GM21526 (cell line): ENCODE results near the gene SNHG17.
"Not testable (repeated sequence)": the region's sequence is repeated elsewhere in the genome, so short reads cannot be mapped to it uniquely, and the experiment has no call there.

Source experiments
- ATAC-seq: cut with Tn5 transposase; IDR thresholded peaks from one replicate; pipeline ENCODE4 v1.9.1; 2021; ENCODE audit warnings: moderate library complexity; ENCODE audit not compliant: unreplicated experiment, low FRiP score

SNHG17 gene

GRCh38 chr20:38434770-38435554, at the start of gene SNHG17:
SNHG17 (minus strand) TSS chr20:38435328.
- peak; percentile 56 for ATAC-seq

DNA sequence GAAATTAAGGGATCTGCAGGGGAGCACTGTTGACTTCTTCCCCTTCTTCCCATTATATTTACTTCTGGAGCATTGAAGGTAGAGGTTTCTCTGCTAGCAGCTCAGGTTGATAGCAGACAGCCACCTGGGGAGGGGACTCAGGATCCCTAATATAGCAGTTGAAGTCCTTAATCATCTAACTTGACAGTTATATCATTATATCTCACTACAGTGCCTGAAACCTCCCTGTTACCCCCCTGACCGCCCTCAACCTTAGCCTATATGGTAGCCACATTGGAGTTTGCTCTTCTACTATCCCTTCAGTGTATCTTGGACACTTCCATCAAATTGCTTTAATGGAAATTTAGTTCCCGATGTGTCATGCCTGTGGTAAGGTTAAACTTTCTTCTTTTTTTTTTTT, 44.5 kb upstream of the SNHG17 start:
- no peak for ATAC-seq

- no peak for ATAC-seq
These were observed 42.6 kb upstream of the SNHG17 start for GRCh38 chr20:38477747-38478146.

DNA sequence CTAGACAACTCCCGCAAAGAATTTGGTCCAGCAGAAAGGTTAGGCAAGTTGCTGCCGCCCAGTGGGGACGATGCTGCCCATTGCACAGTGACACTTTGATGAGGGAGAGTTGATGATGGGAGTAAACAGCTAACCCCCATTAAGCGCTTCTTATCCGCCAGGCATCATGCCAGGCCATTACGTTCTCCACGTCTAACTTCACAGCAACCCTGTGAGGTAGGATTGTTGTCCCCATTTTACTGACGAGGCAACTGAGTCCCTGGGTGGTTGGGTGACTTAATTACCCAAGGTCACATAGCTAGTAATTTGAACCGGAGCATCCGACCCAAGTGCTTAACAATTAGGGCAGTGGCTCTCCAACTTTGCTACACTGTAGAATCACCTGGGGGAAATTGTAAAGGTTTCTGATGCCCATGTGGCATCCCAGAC, 38.3 kb upstream of the SNHG17 start:
- no peak for ATAC-seq

DNA sequence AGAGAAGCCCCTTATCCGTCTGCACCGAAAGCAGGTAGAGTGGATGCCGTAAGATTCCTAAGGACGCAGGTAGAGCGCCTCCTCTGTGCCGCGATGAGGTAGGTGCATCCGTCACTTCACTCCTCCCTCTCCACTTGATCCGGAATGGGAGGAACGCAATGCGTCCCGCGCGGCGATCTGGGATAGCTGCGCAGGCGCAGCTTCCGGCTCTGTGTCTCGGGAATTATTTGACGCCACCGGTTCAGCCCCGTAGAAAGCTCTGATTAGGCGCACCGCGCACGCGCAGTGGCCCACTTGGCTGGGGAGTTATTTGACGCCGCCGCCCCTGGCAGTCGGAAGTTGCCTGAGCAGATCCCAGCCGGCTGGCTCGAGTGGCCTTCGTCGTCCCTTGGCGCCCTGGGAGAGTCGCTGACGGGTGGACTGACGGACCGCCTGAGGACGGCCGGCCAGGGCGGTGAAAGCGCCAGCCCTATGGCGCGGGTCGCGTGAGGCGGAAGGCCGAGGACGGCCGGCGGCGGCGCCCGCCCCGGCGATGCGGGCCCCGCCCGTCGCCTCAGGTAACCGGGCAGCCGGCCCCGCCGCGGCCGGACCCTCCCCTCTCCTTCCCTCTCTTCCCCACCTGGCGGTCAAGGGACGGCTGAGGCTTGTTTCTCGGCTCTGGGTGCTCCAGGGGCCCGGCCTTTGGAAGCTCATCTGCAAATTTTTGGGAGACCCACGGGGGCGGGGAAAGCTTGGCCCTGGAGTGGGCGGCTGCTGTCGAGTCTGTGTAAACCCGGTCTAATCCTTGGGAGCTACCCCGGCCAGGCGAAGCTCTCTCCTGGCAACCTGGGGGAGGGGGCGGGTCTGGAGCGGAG, 37.6 kb upstream of the SNHG17 start, which contains the start of gene RALGAPB:
TSS of gene RALGAPB (plus strand) at position 331 of the 854 bp plus-strand sequence. CDS start 15,590 bp downstream, outside the sequence.
- peak; percentile 84 for ATAC-seq

GRCh38 chr20:38471987-38472512, 36.9 kb upstream of the SNHG17 start:
- ATAC-seq = no peak

DNA sequence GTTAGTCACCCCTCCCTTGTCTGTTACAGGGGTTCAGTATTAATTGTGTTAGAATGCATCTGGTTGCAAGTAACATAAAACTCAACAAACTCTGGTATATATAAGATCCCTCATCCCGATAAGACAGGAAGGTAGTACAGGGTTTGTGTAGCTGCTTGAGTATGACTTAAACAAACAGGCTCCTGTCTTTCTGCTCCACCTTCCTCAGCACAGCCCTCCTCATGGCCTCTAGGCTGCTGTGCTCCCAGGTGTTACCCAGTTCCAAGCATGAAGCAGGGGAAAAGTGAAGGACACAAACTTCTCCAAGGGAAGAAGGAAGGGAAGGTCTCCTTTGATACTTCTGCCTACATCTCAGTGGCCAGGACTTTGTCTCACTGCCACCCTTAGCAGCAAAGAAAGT, 36.1 kb upstream of the SNHG17 start:
- ATAC-seq = no peak

- ATAC-seq = no peak
These were observed 31.9 kb upstream of the SNHG17 start for GRCh38 chr20:38466983-38467382.

- ATAC-seq = no peak
These were observed 31.0 kb upstream of the SNHG17 start for GRCh38 chr20:38466171-38466570.

- ATAC-seq = not testable (repeated sequence)
These were observed 26.4 kb upstream of the SNHG17 start for GRCh38 chr20:38461569-38461968.

DNA sequence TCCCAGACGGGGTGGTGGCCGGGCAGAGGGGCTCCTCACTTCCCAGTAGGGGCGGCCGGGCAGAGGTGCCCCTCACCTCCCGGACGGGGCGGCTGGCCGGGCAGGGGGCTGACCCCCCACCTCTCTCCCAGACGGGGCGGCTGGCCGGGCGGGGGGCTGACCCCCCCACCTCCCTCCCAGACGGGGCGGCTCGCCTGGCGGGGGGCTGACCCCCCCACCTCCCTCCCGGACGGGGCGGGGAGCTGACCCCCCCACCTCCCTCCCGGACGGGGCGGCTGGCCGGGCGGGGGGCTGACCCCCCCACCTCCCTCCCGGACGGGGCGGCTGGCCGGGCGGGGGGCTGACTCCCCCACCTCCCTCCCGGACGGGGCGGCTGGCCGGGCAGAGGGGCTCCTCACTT, 26.0 kb upstream of the SNHG17 start:
- not testable (repeated sequence) for ATAC-seq

DNA sequence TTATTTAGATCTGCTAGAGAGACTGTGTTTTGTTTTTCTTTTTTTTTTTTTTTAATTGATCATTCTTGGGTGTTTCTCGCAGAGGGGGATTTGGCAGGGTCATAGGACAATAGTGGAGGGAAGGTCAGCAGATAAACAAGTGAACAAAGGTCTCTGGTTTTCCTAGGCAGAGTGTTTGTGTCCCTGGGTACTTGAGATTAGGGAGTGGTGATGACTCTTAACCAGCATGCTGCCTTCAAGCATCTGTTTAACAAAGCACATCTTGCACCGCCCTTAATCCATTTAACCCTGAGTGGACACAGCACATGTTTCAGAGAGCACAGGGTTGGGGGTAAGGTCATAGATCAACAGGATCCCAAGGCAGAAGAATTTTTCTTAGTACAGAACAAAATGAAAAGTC, 25.5 kb upstream of the SNHG17 start:
- not testable (repeated sequence) for ATAC-seq

DNA sequence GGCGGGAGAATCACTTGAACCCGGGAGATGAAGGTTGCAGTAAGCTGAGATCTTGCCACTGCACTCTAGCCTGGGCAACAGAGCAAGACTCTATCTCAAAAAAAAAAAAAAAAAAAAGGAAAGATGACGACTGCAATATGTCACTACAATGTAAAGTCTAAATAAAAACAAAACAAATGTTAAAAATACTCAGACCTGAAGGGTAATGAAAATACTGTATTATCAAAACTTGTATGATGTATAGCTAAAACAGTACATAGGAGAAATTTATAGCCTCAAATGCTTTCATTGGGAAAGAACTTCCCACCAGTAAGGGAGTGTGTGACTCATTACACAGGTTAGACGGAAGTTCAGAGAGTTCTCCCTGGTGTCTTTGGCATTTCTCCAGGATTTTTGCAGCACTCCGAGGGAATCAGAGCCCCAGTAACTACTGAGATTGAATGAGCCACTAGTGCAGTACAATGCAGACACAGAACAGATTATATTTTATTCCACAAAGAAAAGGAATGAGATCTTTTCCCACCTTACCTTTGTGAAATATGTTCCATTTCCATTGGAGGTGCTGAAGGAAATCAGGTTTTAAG, 25.0 kb upstream of the SNHG17 start:
- no peak for ATAC-seq

DNA sequence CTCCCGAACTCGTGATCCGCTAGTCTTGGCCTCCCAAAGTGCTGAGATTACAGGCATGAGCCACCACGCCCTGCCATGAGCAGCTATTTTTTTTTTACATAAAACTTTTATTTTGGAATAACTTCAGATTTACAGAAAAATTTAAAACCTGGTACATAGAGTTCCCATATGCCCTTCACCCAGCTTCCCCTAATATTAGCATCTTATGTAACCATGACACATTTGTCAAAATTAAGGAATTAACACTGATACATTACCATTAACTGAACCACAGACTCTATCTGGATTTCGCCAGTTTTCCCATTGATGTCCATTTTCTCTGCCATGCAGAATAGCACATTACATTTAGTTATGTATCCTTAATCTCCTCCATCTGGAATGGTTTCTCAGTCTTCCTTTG, 23.2 kb upstream of the SNHG17 start:
- ATAC-seq = no peak

- ATAC-seq = no peak
These were observed 19.7 kb upstream of the SNHG17 start for GRCh38 chr20:38454556-38455473.

DNA sequence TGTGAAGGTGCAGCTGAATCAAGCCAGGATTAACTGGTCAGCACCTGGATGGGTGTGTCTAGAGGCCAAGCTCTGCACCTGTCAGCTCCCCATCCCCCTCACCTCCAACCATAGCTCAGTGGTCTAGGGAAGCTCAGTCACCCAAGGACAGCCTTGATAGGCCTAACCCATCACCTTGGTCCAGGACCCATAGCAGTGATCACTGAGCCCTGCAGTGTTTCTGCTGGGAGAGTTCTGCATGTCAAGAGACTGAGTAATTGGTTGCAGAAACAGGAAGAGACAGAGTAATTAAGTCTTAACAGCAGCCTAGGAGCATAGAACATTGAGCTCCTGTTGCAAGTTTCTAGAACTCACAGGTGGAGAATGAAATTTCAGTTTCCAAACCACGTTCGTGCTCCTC, 18.8 kb upstream of the SNHG17 start:
- peak; percentile 75 for ATAC-seq

- ATAC-seq = no peak
These were observed 17.9 kb upstream of the SNHG17 start for GRCh38 chr20:38452880-38453624.

DNA sequence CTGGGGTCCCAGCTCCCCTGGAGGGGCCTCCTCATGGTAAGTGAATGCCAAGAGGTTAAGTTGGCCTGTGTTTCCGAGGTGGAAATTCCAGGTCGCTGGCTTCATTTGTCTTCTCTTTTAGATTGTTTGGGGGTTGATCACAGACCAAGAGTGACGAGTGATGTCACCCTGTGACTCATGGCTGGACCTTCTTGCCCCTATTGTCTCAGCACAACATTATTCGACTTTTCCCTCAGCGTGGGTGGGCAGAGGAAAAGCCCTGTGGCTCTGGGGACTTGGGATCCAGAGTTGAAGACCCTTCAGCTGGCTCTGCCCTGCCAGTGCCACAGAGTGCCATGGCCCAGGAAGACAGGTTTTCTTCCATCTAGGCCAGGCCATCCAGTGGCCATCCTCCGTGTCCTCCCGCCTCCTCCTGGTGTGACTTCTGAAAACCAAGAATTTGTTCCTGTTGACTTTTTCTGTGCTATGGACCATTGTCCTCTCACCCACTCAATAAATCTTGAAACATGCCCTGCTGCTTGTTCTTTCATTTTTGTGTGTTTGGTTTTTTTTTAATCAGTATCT, 15.4 kb upstream of the SNHG17 start:
- ATAC-seq = no peak

DNA sequence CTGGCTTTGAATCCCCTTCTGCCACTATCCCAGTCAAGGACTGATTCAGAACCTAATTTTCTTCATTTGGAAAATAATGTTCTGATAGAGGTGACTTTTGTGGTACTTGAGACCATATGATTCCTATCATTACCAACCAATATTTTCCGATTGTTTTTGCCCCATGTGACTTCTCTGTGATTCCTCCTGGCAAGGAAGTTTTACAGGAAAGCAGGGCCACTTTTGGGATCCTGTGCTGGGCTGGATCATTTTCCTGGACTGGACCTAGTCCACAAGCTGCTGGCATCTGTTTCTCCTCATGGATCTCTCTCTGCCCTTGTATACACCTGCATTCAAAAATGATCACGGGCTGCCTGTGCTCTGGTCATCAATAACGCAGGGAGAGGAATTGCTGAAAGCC, 13.9 kb upstream of the SNHG17 start:
- ATAC-seq = no peak
